Stimulated activated CD8-positive, alpha-beta memory T cell treated with anti-CD3 and anti-CD28 coated beads, Interleukin-4, amount 100 ng/mL, for 48 hours (primary cell): Measurements from ENCODE around the gene MIB2.
"Not testable (repeated sequence)": the region's sequence is repeated elsewhere in the genome, so short reads cannot be mapped to it uniquely, and the experiment has no call there.

Experiments
- DNase-seq: peaks from one replicate; pipeline ENCODE4 v3.0.0-alpha.2; 2020

Gene MIB2

GRCh38 chr1:1615256-1616044 lies at the start of gene MIB2:
MIB2 (plus strand) TSS chr1:1615500; CDS start chr1:1623453, 7,953 bp downstream.
- peak; percentile 98 for DNase-seq

GRCh38 chr1:1567152-1567875 lies 48.0 kb upstream of the MIB2 start:
- no peak for DNase-seq

- no peak for DNase-seq
Observed at GRCh38 chr1:1567891-1568291, 47.4 kb upstream of the MIB2 start.

- DNase-seq, result no peak
Observed at GRCh38 chr1:1569341-1569740, 46.0 kb upstream of the MIB2 start.

- DNase-seq, result peak; percentile 75
Observed at GRCh38 chr1:1573843-1574720, 41.2 kb upstream of the MIB2 start.

- peak; percentile 96 for DNase-seq
Observed at GRCh38 chr1:1574721-1575537, 40.4 kb upstream of the MIB2 start, which contains the start of gene SSU72. SSU72 (minus strand) TSS chr1:1574863; CDS start chr1:1574557, 306 bp downstream.

- DNase-seq, result no peak
Observed at GRCh38 chr1:1577367-1578011, 37.8 kb upstream of the MIB2 start.

- DNase-seq, result no peak
Observed at GRCh38 chr1:1578371-1578940, 36.8 kb upstream of the MIB2 start.

GRCh38 chr1:1582585-1583346 lies 32.5 kb upstream of the MIB2 start:
- no peak for DNase-seq

- no peak for DNase-seq
Observed at GRCh38 chr1:1583347-1584010, 31.8 kb upstream of the MIB2 start.

GRCh38 chr1:1591452-1591851 lies 23.8 kb upstream of the MIB2 start:
- no peak for DNase-seq

GRCh38 chr1:1593834-1594601 lies 21.3 kb upstream of the MIB2 start:
- DNase-seq, result no peak

GRCh38 chr1:1594602-1595260 lies 20.6 kb upstream of the MIB2 start:
- DNase-seq, result no peak

GRCh38 chr1:1595341-1595740 lies 20.0 kb upstream of the MIB2 start:
- DNase-seq, result not testable (repeated sequence)

GRCh38 chr1:1596493-1597274 lies 18.6 kb upstream of the MIB2 start:
- no peak for DNase-seq

GRCh38 chr1:1597275-1597930 lies 17.9 kb upstream of the MIB2 start:
- no peak for DNase-seq

GRCh38 chr1:1598051-1598719 lies 17.1 kb upstream of the MIB2 start:
- no peak for DNase-seq
